ENCODE measurements around the gene MAGOHB. TPM values are rescaled to one million over a fixed set of nuclear protein-coding genes. Genes with fewer than 3 reads are reported as not detected.
"Not testable (repeated sequence)": the region's sequence is repeated elsewhere in the genome, so short reads cannot be mapped to it uniquely, and the experiment has no call there.

MAGOHB gene
- polyA plus RNA-seq, 4 donors = 4.9 to 27.7 (median 20.7) TPM

DNA sequence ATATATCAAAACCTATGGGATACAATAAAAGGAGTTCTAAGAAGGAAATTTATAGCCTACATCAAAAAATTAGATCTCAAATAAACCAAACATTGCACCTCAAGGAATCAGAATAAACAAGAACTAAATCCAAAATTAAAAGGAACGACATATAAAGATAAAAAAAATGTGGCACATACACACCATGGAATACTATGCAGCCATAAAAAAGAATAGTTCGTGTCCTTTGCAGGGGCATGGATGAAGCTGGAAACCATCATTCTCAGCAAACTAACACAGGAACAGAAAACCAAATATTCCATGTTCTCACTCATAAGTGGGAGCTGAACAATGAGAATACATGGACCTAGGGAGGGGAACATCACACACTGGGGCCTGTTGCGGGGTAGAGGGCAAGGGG, 31.3 kb downstream of the MAGOHB start:
- H3K4me3 ChIP-seq (ENCODE audit: low read depth in 1 of 3, low read length in 3 of 3); H3K27ac ChIP-seq (ENCODE audit: low read depth in 1 of 3, low read length in 2 of 3); H3K4me1 ChIP-seq (ENCODE audit: control insufficient read depth in 3 of 3, insufficient read depth in 2 of 3, low read depth in 1 of 3, low read length in 2 of 3); DNase-seq; H3K27me3 ChIP-seq (ENCODE audit: control insufficient read depth in 3 of 3, insufficient read depth in 3 of 3, low read length in 3 of 3); H3K36me3 ChIP-seq (ENCODE audit: control insufficient read depth in 3 of 3, insufficient read depth in 2 of 3, low read depth in 1 of 3, low read length in 3 of 3); H3K9me3 ChIP-seq (ENCODE audit: control insufficient read depth in 2 of 2, insufficient read depth in 1 of 2, low read depth in 1 of 2, low read length in 1 of 2); FAIRE-seq: not testable (repeated sequence)
- WGBS, 3 donors = 89 to 98% (median 93%) methylated on average over 3 of the region's 3 CpGs

DNA sequence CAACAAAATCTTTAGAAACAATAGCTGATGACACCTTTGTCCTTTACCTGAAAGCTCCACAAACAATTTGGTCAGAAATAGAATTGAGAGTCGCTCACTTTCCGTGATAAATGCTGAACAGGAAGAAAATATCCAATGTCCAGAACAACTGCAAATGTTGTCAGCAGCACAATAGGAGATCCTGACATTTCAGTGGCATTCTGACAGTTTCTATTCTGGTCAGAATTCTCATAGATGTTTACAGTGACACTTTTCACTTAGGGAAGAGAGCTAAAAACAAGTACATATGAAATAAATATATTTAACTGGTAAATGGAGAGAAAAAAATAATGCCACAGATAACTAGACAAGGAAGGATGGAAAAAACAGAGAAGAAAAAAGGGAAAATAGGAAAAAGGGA, 39.1 kb downstream of the MAGOHB start:
- Histone ChIP-seq H3K4me3 (ENCODE audit: low read depth in 1 of 3, low read length in 3 of 3) (no peak overlapping the region), H3K36me3 (ENCODE audit: control insufficient read depth in 3 of 3, insufficient read depth in 2 of 3, low read depth in 1 of 3, low read length in 3 of 3) (no peaks in the 10 kb centered on the region), H3K9me3 (ENCODE audit: control insufficient read depth in 2 of 2, insufficient read depth in 1 of 2, low read depth in 1 of 2, low read length in 1 of 2) (peaks cover 0 to 4% of the 10 kb centered on the region in 2 donors), H3K4me1 (ENCODE audit: control insufficient read depth in 3 of 3, insufficient read depth in 2 of 3, low read depth in 1 of 3, low read length in 2 of 3) (no peaks in the 10 kb centered on the region), H3K27me3 (ENCODE audit: control insufficient read depth in 3 of 3, insufficient read depth in 3 of 3, low read length in 3 of 3) (no peaks in the 10 kb centered on the region), H3K27ac (ENCODE audit: low read depth in 1 of 3, low read length in 2 of 3) (no peak overlapping the region)
- FAIRE-seq (no peak), DNase-seq (no peak)
- WGBS, 3 donors = 72 to 80% (median 80%) methylated on average over 2 of the region's 2 CpGs

DNA sequence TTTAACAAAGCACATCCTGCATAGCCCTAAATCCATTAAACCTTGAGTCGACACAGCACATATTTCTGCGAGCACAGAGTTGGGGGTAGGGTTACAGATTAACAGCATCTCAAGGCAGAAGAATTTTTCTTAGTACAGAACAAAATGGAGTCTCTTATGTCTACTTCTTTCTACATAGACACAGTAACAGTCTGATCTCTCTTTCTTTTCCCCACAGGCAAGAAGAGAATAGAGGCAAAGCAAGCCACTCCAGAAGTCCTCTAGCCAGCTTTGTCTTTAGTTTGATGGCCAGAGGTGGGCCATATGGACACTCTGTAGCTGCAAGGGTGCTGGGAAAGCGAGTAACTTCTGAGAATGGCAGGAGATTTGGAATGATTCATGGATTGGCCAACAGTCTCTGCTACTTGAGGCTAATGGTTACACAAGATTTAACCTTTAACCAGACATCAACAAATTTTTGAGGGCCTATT, 41.4 kb downstream of the MAGOHB start:
- not testable (repeated sequence) for H3K4me3 ChIP-seq (ENCODE audit: low read depth in 1 of 3, low read length in 3 of 3); FAIRE-seq; DNase-seq; H3K27ac ChIP-seq (ENCODE audit: low read depth in 1 of 3, low read length in 2 of 3); H3K9me3 ChIP-seq (ENCODE audit: control insufficient read depth in 2 of 2, insufficient read depth in 1 of 2, low read depth in 1 of 2, low read length in 1 of 2); H3K4me1 ChIP-seq (ENCODE audit: control insufficient read depth in 3 of 3, insufficient read depth in 2 of 3, low read depth in 1 of 3, low read length in 2 of 3); H3K27me3 ChIP-seq (ENCODE audit: control insufficient read depth in 3 of 3, insufficient read depth in 3 of 3, low read length in 3 of 3); H3K36me3 ChIP-seq (ENCODE audit: control insufficient read depth in 3 of 3, insufficient read depth in 2 of 3, low read depth in 1 of 3, low read length in 3 of 3)
- WGBS, 3 donors = 41 to 48% (median 47%) methylated on average over 3 of the region's 3 CpGs

DNA sequence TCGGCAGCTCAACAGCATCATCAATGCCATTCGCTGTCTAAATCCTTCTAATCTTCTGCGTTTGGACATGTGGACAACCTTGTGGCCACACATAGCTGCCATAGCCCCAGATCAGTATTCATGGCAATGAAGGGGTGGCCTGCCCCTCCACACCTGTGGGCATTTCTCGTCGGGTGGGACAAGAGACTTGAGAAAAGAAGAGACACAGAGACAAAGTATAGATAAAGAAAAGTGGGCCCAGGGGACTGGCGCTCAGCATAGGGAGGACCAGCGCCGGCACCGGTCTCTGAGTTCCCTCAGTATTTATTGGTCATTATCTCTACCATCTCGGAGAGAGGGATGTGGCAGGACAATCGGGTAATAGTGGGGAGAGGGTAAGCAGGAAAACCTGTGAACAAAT, 42.3 kb downstream of the MAGOHB start:
- Histone ChIP-seq H3K4me3 (ENCODE audit: low read depth in 1 of 3, low read length in 3 of 3) (no peak overlapping the region), H3K9me3 (ENCODE audit: control insufficient read depth in 2 of 2, insufficient read depth in 1 of 2, low read depth in 1 of 2, low read length in 1 of 2) (peaks cover 0 to 4% of the 10 kb centered on the region in 2 donors), H3K27me3 (ENCODE audit: control insufficient read depth in 3 of 3, insufficient read depth in 3 of 3, low read length in 3 of 3) (no peaks in the 10 kb centered on the region), H3K27ac (ENCODE audit: low read depth in 1 of 3, low read length in 2 of 3) (no peak overlapping the region), H3K36me3 (ENCODE audit: control insufficient read depth in 3 of 3, insufficient read depth in 2 of 3, low read depth in 1 of 3, low read length in 3 of 3) (no peaks in the 10 kb centered on the region), H3K4me1 (ENCODE audit: control insufficient read depth in 3 of 3, insufficient read depth in 2 of 3, low read depth in 1 of 3, low read length in 2 of 3) (no peaks in the 10 kb centered on the region)
- FAIRE-seq (no peak), DNase-seq (no peak)
- WGBS, 3 donors = 89 to 95% (median 90%) methylated on average over 11 of the region's 11 CpGs

DNA sequence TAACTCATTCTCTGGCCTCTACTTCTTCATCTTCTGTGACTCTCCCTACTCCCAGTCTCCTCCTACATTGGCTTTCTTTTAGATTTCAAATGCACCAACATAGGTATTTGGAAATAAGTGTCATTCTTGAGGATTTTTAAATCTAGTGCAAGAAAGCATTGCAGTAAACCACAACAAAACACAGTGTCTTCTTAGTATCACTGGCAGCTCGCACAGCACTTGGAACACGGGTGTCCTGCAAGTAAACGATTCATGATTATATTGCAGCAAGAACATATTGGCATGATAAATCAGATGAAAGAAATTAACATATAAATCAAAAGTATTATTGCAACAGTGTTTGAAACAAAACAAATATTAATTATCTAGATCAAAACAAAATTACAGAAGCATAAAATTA, 45.6 kb downstream of the MAGOHB start:
- Histone ChIP-seq H3K36me3 (ENCODE audit: control insufficient read depth in 3 of 3, insufficient read depth in 2 of 3, low read depth in 1 of 3, low read length in 3 of 3) (no peaks in the 10 kb centered on the region), H3K4me1 (ENCODE audit: control insufficient read depth in 3 of 3, insufficient read depth in 2 of 3, low read depth in 1 of 3, low read length in 2 of 3) (no peaks in the 10 kb centered on the region), H3K27me3 (ENCODE audit: control insufficient read depth in 3 of 3, insufficient read depth in 3 of 3, low read length in 3 of 3) (no peaks in the 10 kb centered on the region), H3K9me3 (ENCODE audit: control insufficient read depth in 2 of 2, insufficient read depth in 1 of 2, low read depth in 1 of 2, low read length in 1 of 2) (peaks cover 0 to 4% of the 10 kb centered on the region in 2 donors), H3K27ac (ENCODE audit: low read depth in 1 of 3, low read length in 2 of 3) (no peak overlapping the region), H3K4me3 (ENCODE audit: low read depth in 1 of 3, low read length in 3 of 3) (no peak overlapping the region)
- no peak for FAIRE-seq
- WGBS, 3 donors = 65 to 69% (median 69%) methylated on average over 3 of the region's 3 CpGs
- DNase-seq = no peak

DNA sequence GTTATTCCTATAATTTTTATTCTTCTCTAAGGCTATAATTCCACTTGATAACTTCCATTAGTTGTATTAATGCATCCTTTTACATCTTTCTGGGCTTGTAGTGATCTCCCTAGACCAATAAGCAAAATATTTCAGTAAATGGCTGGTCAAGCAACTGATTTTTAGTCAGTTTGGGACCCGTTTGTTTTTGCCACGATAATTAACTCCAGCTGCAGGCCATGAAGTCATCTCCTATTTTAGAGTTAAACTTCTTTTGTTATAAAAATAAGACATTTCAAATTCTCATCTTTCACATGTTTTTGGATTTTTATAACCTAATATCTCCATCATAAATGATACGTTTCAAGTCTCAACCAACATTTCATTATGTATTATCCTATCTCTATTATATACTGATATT, 49.4 kb downstream of the MAGOHB start:
- Histone ChIP-seq H3K27ac (ENCODE audit: low read depth in 1 of 3, low read length in 2 of 3) (no peak overlapping the region), H3K36me3 (ENCODE audit: control insufficient read depth in 3 of 3, insufficient read depth in 2 of 3, low read depth in 1 of 3, low read length in 3 of 3) (no peaks in the 10 kb centered on the region), H3K4me3 (ENCODE audit: low read depth in 1 of 3, low read length in 3 of 3) (no peak overlapping the region), H3K4me1 (ENCODE audit: control insufficient read depth in 3 of 3, insufficient read depth in 2 of 3, low read depth in 1 of 3, low read length in 2 of 3) (no peaks in the 10 kb centered on the region), H3K9me3 (ENCODE audit: control insufficient read depth in 2 of 2, insufficient read depth in 1 of 2, low read depth in 1 of 2, low read length in 1 of 2) (no peaks in the 10 kb centered on the region), H3K27me3 (ENCODE audit: control insufficient read depth in 3 of 3, insufficient read depth in 3 of 3, low read length in 3 of 3) (no peaks in the 10 kb centered on the region)
- 67 to 74% (median 67%) methylated on average over 3 of the region's 3 CpGs for WGBS, 3 donors
- FAIRE-seq (no peak), DNase-seq (no peak)

DNA sequence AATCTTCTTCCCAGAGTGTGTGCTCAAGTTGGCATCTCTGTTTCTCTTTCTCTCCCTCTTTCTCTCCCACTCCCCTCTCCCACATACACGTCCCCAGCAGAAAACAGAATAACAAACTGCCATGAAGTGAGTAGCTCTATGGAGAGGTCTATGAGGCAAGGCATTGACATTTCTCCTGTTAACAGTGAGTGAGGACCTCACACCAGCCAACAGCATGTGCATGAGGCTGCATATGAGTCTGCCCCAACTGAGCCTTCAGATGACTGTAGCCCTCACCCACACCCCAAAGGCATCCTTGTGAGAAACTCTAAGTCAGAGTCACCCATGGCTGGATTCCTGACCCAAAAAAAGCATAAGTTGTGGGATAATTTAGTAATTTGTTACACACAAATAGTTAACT, 50.4 kb downstream of the MAGOHB start:
- H3K9me3 ChIP-seq (ENCODE audit: control insufficient read depth in 2 of 2, insufficient read depth in 1 of 2, low read depth in 1 of 2, low read length in 1 of 2) = no peaks in the 10 kb centered on the region
- H3K27me3 ChIP-seq (ENCODE audit: control insufficient read depth in 3 of 3, insufficient read depth in 3 of 3, low read length in 3 of 3) = peaks cover 0 to 2% (median 0%) of the 10 kb centered on the region in 3 donors
- H3K4me1 ChIP-seq (ENCODE audit: control insufficient read depth in 3 of 3, insufficient read depth in 2 of 3, low read depth in 1 of 3, low read length in 2 of 3) = no peaks in the 10 kb centered on the region
- no peak overlapping the region for H3K4me3 ChIP-seq (ENCODE audit: low read depth in 1 of 3, low read length in 3 of 3)
- H3K27ac ChIP-seq (ENCODE audit: low read depth in 1 of 3, low read length in 2 of 3) = no peak overlapping the region
- 86 to 95% (median 89%) methylated on average over 1 of the region's 1 CpG for WGBS, 3 donors
- no peaks in the 10 kb centered on the region for H3K36me3 ChIP-seq (ENCODE audit: control insufficient read depth in 3 of 3, insufficient read depth in 2 of 3, low read depth in 1 of 3, low read length in 3 of 3)
- FAIRE-seq (no peak), DNase-seq (no peak)

DNA sequence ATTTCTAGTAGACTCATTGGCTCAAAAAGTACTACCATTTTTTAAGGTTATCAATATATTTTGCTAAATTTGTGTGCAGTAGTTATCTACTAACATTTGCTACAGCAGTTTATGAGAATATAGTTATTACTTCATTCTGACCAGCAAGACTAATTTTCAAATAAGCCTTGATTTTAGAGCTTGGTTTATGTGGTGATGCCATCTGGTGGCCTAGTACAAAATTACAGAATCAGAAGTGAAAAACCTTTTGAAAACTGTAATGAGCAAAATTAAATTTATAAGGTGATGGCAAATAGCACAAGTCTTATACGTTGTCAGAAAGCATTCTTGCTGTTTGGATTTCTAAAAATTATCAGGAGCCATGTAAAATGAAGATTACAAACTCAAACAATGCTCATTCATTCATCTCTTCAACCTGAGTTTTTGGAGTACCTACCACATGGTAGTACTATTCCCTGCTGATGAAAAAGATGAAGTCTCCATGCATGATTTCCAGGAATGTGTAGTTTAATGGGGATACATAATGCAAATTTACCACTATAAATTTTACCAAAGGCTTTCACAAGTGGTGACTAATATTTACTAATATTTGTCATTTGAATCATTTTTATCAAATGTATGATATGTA, 51.0 kb downstream of the MAGOHB start:
- no peaks in the 10 kb centered on the region for H3K36me3 ChIP-seq (ENCODE audit: control insufficient read depth in 3 of 3, insufficient read depth in 2 of 3, low read depth in 1 of 3, low read length in 3 of 3)
- 0 to 1% (median 0%) methylated on average over 1 of the region's 1 CpG for WGBS, 3 donors

DNA sequence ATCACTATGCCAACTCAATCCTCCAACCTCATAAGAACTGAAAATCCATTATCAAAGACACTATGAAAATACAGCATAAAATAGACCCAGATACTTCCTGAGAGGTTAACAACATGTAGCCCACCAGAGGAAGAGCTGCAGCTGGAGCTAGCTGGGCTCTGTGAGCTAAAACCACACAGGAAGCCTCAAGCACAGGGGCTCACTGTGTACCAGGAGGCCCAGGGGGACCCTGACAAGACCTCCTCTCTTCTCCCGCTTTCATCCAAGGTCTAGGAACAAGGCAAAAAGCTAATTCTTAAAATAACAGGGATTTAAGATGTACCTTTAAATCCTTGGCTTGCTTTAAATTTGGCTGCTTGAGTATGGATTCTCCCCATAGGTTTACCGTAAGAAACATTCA, 54.2 kb downstream of the MAGOHB start:
- DNase-seq = peak in 1 of 2 donors; percentile 31
- peaks cover 0 to 2% (median 0%) of the 10 kb centered on the region in 3 donors for H3K27me3 ChIP-seq (ENCODE audit: control insufficient read depth in 3 of 3, insufficient read depth in 3 of 3, low read length in 3 of 3)
- H3K27ac ChIP-seq (ENCODE audit: low read depth in 1 of 3, low read length in 2 of 3) = no peak overlapping the region
- no peaks in the 10 kb centered on the region for H3K36me3 ChIP-seq (ENCODE audit: control insufficient read depth in 3 of 3, insufficient read depth in 2 of 3, low read depth in 1 of 3, low read length in 3 of 3)
- no peaks in the 10 kb centered on the region for H3K4me1 ChIP-seq (ENCODE audit: control insufficient read depth in 3 of 3, insufficient read depth in 2 of 3, low read depth in 1 of 3, low read length in 2 of 3)
- H3K9me3 ChIP-seq (ENCODE audit: control insufficient read depth in 2 of 2, insufficient read depth in 1 of 2, low read depth in 1 of 2, low read length in 1 of 2) = no peaks in the 10 kb centered on the region
- FAIRE-seq = no peak
- 77 to 91% (median 84%) methylated on average over 2 of the region's 2 CpGs for WGBS, 3 donors
- H3K4me3 ChIP-seq (ENCODE audit: low read depth in 1 of 3, low read length in 3 of 3) = no peak overlapping the region

More for the DNA sequence above, 51.0 kb downstream of the MAGOHB start:
- no peak overlapping the region for H3K4me3 ChIP-seq (ENCODE audit: low read depth in 1 of 3, low read length in 3 of 3)
- peak; percentile 51 to 55 for DNase-seq
- H3K27ac ChIP-seq (ENCODE audit: low read depth in 1 of 3, low read length in 2 of 3) = no peak overlapping the region
- H3K27me3 ChIP-seq (ENCODE audit: control insufficient read depth in 3 of 3, insufficient read depth in 3 of 3, low read length in 3 of 3) = peaks cover 0 to 2% (median 0%) of the 10 kb centered on the region in 3 donors
- no peaks in the 10 kb centered on the region for H3K4me1 ChIP-seq (ENCODE audit: control insufficient read depth in 3 of 3, insufficient read depth in 2 of 3, low read depth in 1 of 3, low read length in 2 of 3)
- peak; percentile 62 for FAIRE-seq
- no peaks in the 10 kb centered on the region for H3K9me3 ChIP-seq (ENCODE audit: control insufficient read depth in 2 of 2, insufficient read depth in 1 of 2, low read depth in 1 of 2, low read length in 1 of 2)
